Epithelial cell of esophagus (primary cell): Measurements from ENCODE around the gene FTO.

ENCODE experiments used
- DNase-seq: peaks from one replicate; pipeline ENCODE4 v3.0.0; 2010; ENCODE audit warnings: low read depth
- H3K4me3 ChIP-seq: 2 replicates; pipeline ENCODE4 v1.5.1; 2011; ENCODE audit warnings: mild to moderate bottlenecking, low read length, control low read depth
- TF ChIP-seq, protein P1 (sequence below): IDR thresholded peaks from 2 replicates; pipeline ENCODE4 v1.5.1; 2011; ENCODE audit warnings: low read depth, mild to moderate bottlenecking, low read length, control low read depth, inconsistent platforms; ENCODE audit not compliant: insufficient read depth; ENCODE audit errors: missing control alignments

Gene FTO

DNA sequence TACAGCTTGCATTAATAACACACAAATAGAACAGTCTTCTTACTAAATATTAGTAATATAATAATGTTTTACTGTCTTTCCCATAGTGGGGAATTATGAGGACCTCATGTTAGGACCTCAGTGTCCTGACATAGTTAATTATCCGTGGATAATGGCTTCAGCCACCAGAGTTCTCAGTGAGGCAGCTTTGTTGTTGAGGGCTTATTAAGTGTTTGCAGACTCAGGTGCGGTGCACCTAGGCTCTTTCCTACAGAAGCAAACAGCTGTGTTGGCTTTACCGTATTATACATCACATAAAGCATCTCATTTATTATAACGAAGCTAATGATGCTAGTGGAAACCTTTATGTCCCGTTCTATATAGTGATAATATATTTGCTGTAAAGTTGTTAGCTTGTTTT, 246.7 kb downstream of the FTO start:
- no peak for DNase-seq
- TF ChIP-seq, protein P1, sequence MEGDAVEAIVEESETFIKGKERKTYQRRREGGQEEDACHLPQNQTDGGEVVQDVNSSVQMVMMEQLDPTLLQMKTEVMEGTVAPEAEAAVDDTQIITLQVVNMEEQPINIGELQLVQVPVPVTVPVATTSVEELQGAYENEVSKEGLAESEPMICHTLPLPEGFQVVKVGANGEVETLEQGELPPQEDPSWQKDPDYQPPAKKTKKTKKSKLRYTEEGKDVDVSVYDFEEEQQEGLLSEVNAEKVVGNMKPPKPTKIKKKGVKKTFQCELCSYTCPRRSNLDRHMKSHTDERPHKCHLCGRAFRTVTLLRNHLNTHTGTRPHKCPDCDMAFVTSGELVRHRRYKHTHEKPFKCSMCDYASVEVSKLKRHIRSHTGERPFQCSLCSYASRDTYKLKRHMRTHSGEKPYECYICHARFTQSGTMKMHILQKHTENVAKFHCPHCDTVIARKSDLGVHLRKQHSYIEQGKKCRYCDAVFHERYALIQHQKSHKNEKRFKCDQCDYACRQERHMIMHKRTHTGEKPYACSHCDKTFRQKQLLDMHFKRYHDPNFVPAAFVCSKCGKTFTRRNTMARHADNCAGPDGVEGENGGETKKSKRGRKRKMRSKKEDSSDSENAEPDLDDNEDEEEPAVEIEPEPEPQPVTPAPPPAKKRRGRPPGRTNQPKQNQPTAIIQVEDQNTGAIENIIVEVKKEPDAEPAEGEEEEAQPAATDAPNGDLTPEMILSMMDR: no peak
- no peak overlapping the region for H3K4me3 ChIP-seq

DNA sequence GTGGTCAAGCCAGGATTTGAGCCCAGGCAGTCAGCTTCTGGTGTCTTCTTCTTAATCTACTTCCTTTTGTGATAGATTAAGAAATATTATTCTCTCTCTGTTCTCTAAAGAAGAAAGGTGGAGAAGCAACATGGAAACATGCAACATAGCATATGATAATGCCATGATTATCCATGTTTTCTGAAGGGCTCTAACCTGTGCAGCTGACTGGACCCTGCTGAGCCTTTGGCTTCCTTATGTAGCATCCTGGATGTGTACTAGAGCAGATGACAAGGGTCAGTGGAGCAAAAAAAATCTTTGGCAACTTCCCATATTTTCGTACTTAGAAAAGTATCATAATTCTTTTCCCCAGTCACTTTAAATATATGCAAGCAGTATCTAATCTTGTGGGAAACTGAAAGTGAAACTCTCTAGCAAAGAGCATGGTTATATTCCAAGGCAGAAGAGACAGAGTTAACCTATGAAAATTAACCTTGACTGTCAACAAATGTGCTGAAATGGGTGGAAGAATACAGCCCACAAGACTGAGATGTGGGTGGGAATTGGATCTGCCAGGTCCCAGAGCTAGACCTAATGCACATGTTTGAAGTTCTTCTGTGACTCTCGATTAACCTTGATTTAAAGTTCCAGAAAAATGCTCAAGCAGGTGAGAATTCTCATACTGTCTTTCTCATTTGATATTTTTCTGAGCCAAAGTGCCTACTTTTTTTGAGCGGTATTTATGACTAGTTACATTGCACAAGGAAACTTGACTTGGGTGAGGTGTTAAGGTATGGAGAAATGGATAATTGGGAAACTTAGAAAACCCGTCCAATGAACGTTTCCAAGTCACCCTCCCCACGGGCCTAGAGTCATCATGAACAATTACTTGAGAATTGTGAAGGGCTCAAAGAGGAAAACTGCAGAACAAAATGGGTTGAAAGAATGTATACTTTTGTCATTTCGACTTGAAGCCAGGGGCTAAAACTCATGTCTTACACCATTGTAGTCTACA, 248.6 kb downstream of the FTO start:
- TF ChIP-seq, protein P1: no peak
- H3K4me3 ChIP-seq: no peak overlapping the region
- peak; percentile 25 for DNase-seq

DNA sequence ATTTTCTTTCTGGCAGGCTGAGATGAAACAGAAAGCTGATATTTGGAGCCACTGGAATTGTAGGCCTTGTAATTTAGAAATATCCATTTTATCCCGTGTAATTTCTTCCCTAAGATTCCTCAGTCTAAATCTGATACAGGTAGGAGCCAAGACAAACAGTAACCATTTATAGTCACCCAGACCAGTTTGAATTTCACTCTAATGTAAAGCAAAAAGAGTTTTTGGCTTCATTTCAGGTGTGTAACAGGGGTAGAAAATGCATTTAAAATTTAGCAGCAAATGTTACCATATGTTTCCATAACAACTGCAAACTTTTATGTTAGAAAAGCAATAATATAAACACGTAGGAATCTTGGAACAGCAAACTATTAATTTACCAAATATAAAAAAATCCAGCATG, 249.4 kb downstream of the FTO start:
- DNase-seq: no peak
- TF ChIP-seq, protein P1: no peak
- H3K4me3 ChIP-seq: no peak overlapping the region

GRCh38 chr16:53955221-53955875, 251.4 kb downstream of the FTO start:
- no peak overlapping the region for H3K4me3 ChIP-seq

GRCh38 chr16:53958341-53958880, 254.5 kb downstream of the FTO start:
- TF ChIP-seq, protein P1: no peak
- H3K4me3 ChIP-seq: no peak overlapping the region
- DNase-seq: no peak

More at GRCh38 chr16:53955221-53955875, 251.4 kb downstream of the FTO start:
- TF ChIP-seq, protein P1: no peak
- no peak for DNase-seq

DNA sequence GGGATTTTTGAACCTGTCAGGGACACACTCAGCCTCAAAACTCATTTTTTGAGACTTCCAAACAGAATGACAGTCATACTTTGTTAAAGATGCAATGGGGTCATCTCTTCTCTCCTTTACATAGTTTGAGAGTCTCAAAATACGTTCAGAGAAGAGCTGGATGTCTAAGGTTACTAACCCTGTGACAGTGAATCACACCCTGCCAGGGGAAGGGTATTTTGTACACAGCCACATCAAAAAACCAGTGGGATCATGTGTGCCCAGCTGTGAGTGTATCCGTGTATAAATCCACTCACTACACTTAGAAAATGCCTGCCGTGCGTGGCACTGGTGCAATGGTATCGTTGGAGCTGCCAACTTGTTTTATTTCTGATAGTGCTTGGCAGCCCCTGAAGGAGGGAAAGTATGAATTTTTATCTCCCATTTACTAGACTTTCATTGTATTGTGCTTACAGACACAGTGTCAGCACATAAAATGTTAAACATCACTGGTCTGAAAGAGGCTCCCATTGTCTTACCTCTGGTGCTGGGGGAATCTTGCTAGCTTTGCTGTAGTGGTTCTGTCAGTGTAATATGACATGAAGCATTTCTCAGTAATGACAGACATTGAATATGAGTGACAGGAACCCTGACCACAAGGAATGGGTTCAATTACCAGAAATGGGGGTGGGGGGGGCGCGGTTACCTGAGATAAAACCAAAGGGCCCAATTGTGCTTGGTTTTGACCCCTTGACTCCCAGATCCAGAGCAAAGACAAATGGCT, 256.3 kb downstream of the FTO start:
- DNase-seq: no peak
- no peak overlapping the region for H3K4me3 ChIP-seq
- TF ChIP-seq, protein P1: no peak
